ENCODE results near the gene SLC6A19. TPM values are rescaled to one million over a fixed set of nuclear protein-coding genes. Genes with fewer than 3 reads are reported as not detected.

Gene SLC6A19
- total and polyA plus RNA-seq, 2 experiments from 2014 or later: 5.2 to 5.8 TPM

DNA sequence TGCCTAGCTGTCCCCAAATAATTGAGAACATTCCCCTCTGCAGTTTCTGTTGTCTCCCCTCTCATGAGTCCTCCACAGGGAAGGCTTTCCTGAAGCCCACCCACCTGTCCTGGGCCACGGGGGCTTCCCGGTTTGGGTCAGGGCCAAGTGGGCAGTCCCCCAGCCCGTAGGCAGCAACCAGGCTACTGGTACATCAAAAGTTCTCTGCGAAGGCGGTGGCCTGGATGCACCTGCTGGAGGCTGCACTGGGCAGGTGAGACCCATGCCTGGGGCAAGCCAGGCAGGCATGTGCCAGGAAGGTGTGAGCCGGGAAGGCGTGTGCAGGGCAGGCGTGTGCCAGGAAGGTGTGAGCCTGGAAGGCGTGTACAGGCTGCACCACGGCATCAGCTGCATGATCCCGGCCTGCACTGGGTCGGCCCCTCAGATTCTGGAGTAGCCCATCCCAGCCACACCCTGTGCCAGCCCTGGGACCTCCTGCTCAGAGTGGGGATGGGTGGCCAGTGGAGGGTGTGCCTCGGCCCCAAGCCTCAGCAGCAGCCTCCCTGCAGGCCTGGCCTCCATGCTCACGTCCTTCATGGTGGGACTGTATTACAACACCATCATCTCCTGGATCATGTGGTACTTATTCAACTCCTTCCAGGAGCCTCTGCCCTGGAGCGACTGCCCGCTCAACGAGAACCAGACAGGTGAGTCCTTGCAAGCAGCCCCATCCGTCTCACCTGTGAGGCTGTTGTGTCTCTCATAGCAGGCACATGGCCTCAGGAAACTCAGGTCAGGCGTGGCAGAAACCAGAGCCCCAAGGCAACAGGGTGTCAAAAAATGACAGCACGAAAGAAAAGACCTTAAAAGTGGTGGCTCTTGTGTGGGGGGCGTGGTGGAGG, 8.7 kb downstream of the SLC6A19 start:
- Histone ChIP-seq H3K4me1 (ENCODE audit: insufficient read depth) (no peaks in the 10 kb centered on the region), H3K4me2 (no peak overlapping the region), H3K79me2 (no peaks in the 10 kb centered on the region), H4K20me1 (ENCODE audit: insufficient read depth, poor library complexity, severe bottlenecking) (no peaks in the 10 kb centered on the region), H3K27me3 (no peaks in the 10 kb centered on the region), H3K9me2 (replicated peaks; ENCODE audit: insufficient read depth) (no peaks in the 10 kb centered on the region), H3K36me3 (replicated peaks; ENCODE audit: insufficient read depth, low read depth) (no peaks in the 10 kb centered on the region), H3K4me3 (no peak overlapping the region), H3K27ac (peak overlapping the region; percentile 34), H3K9me3 (ENCODE audit: low read depth) (no peaks in the 10 kb centered on the region), H2AFZ (no peak overlapping the region)
- DNase-seq (ENCODE audit: low spot score): no peak
- 80% methylated on average over 20 of the region's 21 CpGs for WGBS (ENCODE audit: low lambda C conversion rate, missing lambda C conversion rate)
- TF ChIP-seq EZH2phosphoT487 (IDR thresholded peaks at IDR 0.05; ENCODE audit: low read depth, severe bottlenecking, unreplicated experiment): no peak
- TF ChIP-seq CTCF (IDR thresholded peaks at IDR 0.05; ENCODE audit: poor library complexity): no peak
- TF ChIP-seq EZH2 (IDR thresholded peaks at IDR 0.05; ENCODE audit: borderline replicate concordance): no peak

GRCh38 chr5:1210832-1211251, 9.4 kb downstream of the SLC6A19 start:
- no peaks in the 10 kb centered on the region for H3K4me1 ChIP-seq (ENCODE audit: insufficient read depth)
- H3K79me2 ChIP-seq: no peaks in the 10 kb centered on the region
- DNase-seq (ENCODE audit: low spot score): no peak
- 81% methylated on average over 17 of the region's 21 CpGs for WGBS (ENCODE audit: low lambda C conversion rate, missing lambda C conversion rate)
- no peaks in the 10 kb centered on the region for H3K9me2 ChIP-seq (replicated peaks; ENCODE audit: insufficient read depth)
- H2AFZ ChIP-seq: no peak overlapping the region
- no peak overlapping the region for H3K27ac ChIP-seq
- no peak overlapping the region for H3K4me3 ChIP-seq
- H4K20me1 ChIP-seq (ENCODE audit: insufficient read depth, poor library complexity, severe bottlenecking): no peaks in the 10 kb centered on the region
- TF ChIP-seq CTCF (IDR thresholded peaks at IDR 0.05; ENCODE audit: poor library complexity) (no peak), EZH2phosphoT487 (IDR thresholded peaks at IDR 0.05; ENCODE audit: low read depth, severe bottlenecking, unreplicated experiment) (no peak), EZH2 (IDR thresholded peaks at IDR 0.05; ENCODE audit: borderline replicate concordance) (no peak)
- H3K9me3 ChIP-seq (ENCODE audit: low read depth): no peaks in the 10 kb centered on the region
- no peak overlapping the region for H3K4me2 ChIP-seq
- H3K36me3 ChIP-seq (replicated peaks; ENCODE audit: insufficient read depth, low read depth): no peaks in the 10 kb centered on the region
- no peaks in the 10 kb centered on the region for H3K27me3 ChIP-seq

- Histone ChIP-seq H2AFZ (no peak overlapping the region), H3K36me3 (replicated peaks; ENCODE audit: insufficient read depth, low read depth) (no peaks in the 10 kb centered on the region), H3K4me2 (no peak overlapping the region), H3K9me2 (replicated peaks; ENCODE audit: insufficient read depth) (no peaks in the 10 kb centered on the region), H3K27me3 (no peaks in the 10 kb centered on the region), H4K20me1 (ENCODE audit: insufficient read depth, poor library complexity, severe bottlenecking) (no peaks in the 10 kb centered on the region), H3K9me3 (ENCODE audit: low read depth) (no peaks in the 10 kb centered on the region), H3K27ac (no peak overlapping the region), H3K79me2 (no peaks in the 10 kb centered on the region), H3K4me1 (ENCODE audit: insufficient read depth) (no peaks in the 10 kb centered on the region), H3K4me3 (no peak overlapping the region)
- 97% methylated on average over 9 of the region's 9 CpGs for WGBS (ENCODE audit: low lambda C conversion rate, missing lambda C conversion rate)
- TF ChIP-seq EZH2phosphoT487 (IDR thresholded peaks at IDR 0.05; ENCODE audit: low read depth, severe bottlenecking, unreplicated experiment): no peak
- no peak for TF ChIP-seq CTCF (IDR thresholded peaks at IDR 0.05; ENCODE audit: poor library complexity)
- TF ChIP-seq EZH2 (IDR thresholded peaks at IDR 0.05; ENCODE audit: borderline replicate concordance): no peak
- DNase-seq (ENCODE audit: low spot score): no peak
These were observed 10.3 kb downstream of the SLC6A19 start for GRCh38 chr5:1211701-1212100.
